UCSD-AML1 (cell line): ENCODE data around the gene ITGA1.
"Not testable (repeated sequence)": the region's sequence is repeated elsewhere in the genome, so short reads cannot be mapped to it uniquely, and the experiment has no call there.

ENCODE experiments used
- DNase-seq: peaks from one replicate; lab custom pipeline; 2025; ENCODE audit not compliant: unreplicated experiment; lab: John Stamatoyannopoulos, UW

The ITGA1 gene

DNA sequence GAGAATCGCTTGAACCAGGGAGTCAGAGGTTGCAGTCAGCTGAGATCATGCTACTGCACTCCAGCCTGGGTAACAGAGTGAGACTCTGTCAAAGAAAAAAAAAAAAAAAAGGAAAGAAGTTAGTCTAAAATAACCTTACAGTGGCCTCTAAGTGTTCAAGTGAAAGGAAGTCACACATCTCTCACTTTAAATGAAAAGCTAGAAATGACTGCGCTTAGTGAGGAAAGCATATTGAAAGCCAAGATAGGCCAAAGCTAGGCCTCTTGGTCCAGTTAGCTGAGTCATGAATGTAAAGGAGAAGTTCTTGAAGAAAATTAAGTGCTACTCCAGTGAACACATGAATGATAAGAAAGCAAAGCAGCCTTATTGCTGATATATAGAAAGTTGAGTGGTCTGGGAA is 38.1 kb downstream of the ITGA1 start:
- DNase-seq, result no peak

DNA sequence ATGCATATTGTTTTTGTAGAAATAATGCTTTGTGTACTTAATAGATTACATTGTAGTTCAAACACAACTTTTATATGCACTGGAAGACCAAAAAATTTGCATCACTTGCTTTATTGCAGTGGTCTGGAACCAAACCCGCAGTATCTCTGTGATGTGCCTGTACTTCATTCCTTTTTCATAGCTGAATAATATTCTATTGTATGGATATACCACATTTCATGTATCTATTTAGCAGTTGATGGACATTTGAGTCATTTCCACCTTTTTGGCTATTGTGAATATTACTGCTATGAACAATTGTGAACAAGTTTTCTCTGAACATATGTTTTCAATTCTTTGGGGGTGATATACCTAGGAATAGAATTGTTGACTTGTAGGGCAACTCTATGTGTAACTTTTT is 40.1 kb downstream of the ITGA1 start:
- no peak for DNase-seq

DNA sequence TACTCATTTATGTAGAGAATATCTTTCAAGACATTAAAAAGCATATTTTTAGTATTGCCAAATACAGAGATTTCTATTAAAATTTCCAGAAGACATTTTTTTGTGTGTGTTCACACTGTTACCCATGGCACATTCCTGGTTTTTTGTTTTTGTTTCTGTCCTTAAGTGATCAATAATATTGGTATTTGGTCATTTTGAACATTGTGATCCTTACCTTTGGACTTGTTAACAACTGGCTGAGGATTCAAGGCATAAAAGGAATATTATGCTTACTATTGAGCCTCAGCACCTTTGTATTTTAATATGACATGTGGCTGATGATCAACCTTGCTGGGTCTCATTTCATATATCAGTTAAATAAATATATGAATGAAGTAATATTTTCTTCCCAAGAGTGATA is 41.9 kb downstream of the ITGA1 start:
- no peak for DNase-seq

DNA sequence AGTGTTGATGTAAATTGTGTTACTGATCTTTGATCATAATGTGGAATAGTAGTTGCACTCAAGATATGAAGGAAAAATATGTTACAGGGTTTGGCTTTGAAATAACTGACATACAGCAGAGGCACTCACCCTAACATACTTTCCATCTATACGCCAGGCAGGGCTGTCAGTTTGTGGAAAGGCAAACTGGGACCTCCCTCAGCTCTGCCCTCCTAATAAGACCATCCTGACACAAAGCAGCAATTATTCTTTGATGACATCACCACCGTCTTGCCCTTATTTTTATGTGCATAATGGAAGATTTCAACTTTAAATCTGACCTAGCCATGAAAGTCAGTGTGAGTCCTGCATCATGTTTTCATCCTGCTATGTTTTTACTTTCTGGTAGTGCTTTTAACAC is 42.9 kb downstream of the ITGA1 start:
- no peak for DNase-seq

DNA sequence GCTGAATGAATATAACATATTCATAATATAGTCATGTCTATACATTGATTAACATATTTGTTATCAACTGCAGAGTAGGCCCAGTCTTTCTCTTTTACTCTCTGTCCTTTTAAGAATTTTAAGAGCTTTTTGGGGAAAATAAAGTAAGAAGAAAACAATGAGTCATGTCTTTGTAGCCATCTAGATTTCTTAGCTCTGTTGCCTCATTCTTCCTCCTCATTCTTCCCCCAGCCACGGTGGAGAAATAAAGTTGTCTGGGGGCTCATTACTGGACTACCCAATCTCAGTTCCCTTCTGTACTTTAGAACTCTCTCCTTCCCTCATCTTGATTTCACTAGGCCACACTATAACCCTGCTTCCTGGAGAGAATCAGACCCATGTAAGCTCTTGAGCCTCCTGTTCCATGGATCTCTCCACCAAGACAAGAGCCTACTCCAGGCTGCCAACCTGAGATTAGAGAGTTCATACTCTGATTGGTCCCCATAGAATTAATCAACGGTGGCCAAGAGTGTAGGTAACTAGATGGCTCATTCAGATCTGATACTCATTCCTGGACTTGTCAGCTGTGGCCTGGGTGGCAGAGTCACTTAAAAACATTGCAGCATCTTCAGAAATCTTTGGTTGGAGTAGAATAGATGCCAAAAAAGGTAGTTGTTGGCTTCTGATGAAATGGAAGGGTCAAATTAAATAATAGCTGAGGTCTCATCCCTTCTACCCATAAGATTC is 44.2 kb downstream of the ITGA1 start:
- DNase-seq, result no peak

DNA sequence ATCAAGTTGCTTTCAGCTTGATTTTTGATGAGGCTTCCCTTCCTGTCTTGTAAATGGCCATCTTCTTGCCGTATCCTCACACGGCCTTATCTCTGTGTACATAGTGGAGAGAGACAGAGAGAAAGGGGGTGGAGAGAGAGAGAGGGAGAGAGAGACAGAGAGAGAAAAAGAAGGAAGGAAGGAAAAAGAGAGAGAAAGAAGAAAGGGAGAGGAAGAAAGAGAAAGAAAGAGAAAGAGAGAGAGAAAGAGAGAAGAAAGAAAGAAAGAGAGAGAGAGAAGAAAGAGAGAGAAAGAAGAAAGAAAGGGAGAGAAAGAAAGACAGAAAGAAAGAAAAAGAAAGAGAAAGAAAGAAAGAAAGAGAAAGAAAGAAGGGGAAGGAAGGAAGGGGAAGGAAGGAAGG is 46.6 kb downstream of the ITGA1 start:
- DNase-seq, result no peak

DNA sequence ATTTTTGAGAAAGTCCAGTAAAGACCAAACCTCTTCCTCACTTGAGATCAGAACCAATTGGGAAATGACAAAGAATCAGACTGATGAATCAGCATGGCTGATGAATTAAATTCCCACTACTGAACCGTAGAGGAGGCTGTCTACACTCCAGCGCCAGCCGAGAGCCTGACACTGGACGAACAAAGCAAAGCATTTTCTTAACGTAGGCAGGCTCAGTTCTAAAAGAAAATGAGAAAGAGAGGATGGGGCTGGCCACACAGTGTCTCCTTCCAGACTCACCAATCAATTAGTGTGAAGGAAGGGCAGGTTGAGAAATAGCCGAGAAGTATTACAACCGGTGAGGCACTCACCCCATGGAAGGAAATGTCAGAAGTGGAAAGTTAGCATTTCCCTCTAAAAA is 49.4 kb downstream of the ITGA1 start:
- DNase-seq, result no peak

DNA sequence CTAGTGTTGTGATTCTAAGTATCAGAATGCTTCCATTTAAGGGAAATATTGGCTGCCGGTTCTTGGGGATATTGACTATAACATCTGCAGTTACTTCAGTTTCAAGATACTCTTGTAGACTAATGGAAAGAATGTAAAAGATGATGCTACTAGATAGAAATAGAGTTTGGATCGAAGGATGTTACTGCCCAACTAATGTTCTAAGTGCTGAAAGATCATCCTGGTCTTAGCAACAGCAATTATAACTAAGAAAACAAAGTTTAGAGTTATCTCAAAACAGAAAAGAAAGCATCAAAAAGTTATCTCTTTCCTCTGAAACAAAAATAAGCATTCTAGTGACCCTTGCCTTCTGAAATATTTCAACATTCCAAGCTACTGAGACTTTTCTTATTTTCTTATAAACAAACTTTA is 49.9 kb downstream of the ITGA1 start:
- no peak for DNase-seq

DNA sequence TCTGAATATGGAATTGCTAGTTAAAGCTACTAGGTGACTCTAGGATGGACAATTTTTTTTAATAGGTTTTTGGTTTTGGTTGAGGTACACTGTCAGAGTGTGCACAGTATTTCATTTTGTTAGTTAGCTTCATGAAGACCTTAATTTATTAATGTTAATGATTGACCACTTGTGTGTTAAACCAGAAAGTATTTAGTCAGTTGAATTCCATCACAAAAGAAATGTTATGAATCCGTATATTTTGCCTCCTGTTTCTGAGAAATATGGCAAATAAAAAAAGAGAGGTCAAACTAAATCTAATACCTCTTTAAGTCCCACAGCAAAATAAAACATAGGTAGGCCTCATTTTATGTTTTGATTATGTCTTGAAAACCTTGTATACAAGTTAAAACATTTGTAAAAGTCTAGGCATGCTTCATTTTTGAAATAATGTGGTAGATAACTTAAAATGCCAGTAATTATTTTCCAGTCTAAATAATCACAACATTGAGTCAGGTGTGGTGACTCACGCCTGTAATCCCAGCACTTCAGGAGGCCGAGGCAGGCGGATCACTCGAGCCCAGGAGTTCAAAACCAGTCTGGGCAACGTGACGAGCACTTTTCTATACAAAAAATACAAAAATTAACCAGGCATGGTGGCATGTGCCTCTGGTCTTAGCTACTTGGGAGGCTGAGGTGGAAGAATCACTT is 50.8 kb downstream of the ITGA1 start:
- DNase-seq, result no peak

DNA sequence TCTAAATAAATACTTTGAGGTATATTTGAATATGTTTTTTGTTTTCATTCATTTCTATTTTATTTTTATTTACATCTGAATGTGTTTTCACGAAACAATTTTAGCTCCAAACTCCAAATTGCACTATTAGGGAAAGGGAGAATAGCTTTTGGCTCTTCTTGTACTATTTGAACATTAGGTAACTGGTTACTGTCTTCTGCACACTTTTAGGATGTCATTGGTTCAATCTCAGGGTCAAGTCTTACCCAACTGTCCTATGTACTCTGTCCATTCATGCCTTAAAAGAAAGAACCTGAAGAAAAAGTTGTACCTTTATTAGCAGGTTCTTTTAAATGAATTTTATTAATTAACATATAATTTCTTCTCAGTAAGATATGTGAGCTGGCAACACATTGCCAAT is 51.6 kb downstream of the ITGA1 start:
- no peak for DNase-seq

DNA sequence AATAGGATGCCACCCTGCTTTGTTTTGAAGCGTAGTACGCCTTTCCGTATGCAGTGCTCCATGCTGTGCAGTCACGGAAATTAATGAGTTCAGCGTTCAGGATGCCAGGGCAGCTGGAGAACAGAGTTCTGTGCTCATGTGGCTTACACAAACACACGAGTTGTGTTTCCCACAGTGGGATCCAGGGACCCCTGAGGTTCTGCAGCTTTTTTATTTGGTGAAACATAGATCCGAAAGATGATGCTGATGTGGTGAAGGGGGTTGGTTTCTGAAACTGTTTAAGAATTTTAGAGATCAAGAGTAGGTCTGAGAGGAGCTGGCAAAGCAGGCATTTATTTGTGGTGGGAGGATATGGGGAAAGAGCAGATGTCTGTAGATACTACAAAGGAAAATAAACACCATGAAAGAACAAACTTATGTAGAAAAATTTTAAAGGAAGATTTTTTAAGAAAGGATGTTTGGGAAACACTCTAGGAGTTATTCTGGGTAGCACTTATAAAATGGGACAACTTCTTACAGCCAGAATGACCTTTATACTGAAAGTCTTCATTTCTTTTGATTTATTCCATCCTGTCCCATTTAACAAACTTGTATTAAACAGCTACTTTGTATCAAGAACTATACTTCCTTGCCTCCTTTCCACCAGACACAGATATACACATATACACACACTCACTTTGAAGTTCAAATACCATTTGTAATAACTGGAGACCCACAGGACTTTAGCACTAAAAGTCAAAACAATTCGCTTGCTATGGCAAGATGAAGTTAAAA is 52.7 kb downstream of the ITGA1 start:
- no peak for DNase-seq

DNA sequence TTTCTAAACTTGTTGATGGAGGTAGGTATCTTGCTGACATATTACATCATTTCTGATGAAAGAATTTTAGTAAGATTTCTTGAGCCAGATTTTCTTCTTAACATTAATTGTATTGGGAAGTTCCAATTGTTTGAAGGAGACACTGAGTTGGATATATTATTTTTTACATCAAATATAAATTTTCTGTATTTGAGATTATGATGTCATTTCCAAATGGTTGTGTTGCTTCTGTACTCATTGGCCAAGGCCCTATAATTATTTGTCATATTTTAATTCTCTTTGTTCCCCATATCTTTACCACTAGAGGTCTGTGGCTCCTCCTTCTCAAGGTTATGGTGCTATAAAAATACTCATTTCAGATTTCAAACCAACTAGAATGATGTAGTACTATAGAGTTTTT is 53.4 kb downstream of the ITGA1 start:
- DNase-seq, result no peak

DNA sequence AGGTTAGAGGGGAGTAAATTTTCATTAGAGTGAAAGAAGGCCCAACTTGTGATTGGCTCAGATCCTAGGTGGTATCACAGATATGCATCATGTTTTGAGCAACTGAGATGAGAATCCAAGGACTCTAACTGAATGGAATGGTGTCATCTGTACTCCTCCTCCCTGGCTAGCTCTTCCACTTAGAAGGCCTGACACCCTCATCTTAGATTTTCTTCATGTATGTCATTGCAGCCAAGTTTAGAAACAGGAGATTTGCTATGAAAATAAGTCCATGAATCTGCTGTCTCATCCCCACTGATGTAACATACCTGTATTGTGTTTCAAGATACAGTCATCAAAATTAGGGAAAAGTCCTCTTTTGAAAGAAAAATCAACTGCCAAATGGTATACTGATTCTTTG is 54.4 kb downstream of the ITGA1 start:
- DNase-seq, result no peak

DNA sequence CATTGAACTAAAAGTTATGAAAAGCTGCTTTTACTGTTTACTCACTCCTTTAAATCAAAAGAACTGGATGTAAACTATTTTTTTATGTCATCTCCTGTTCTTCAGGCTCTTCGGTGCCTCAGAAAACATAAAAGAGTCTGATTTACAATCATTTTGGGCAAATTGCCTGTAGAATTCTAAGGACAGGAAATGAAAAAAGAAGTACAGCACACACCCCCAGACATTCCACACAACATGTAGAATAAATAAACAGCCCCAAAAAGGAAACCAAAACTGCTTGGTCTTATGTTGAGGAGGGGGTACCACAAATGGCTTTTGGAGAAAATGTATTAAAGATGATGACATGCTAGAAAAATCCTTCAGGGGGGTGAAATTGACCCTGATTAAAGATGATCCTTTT is 57.2 kb downstream of the ITGA1 start:
- DNase-seq, result no peak

DNA sequence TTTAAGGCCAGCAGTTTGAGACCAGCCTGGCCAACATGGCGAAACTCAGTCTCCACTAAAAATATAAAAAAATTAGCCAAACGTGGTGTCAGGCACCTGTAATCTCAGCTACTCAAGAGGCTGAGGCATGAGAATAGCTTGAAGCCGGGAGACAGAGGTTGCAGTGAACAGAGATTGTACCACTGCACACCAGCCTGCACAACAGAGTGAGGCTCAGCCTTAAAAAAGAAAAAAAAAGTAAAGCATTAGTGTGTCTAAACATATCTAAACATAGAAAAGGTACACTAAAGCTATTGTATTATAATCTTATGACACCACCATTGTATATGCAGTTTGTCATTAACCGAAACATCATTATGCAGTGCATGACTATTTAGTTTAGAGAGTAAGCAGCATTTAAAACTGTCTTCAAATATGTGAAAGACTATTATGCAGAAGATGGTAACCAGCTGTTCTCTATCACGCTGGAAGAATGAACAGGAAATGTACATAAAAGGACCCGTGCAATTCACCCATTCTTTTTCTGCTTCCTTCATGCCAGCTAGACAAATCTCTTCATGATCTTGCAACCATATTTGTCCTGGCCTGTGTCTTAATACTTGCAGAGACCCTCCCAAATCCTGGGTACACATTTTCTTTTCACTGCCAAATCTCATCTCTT is 58.6 kb downstream of the ITGA1 start:
- DNase-seq, result no peak

DNA sequence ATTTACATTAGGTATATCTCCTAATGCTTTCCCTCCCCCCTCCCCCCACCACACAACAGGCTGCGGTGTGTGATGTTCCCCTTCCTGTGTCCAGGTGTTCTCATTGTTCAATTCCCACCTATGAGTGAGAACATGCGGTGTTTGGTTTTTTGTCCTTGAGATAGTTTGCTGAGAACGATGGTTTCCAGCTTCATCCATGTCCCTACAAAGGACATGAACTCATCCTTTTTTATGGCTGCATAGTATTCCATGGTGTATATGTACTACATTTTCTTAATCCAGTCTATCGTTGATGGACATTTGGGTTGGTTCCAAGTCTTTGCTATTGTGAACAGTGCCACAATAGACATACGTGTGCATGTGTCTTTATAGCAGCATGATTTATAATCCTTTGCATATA is 61.0 kb downstream of the ITGA1 start:
- not testable (repeated sequence) for DNase-seq

DNA sequence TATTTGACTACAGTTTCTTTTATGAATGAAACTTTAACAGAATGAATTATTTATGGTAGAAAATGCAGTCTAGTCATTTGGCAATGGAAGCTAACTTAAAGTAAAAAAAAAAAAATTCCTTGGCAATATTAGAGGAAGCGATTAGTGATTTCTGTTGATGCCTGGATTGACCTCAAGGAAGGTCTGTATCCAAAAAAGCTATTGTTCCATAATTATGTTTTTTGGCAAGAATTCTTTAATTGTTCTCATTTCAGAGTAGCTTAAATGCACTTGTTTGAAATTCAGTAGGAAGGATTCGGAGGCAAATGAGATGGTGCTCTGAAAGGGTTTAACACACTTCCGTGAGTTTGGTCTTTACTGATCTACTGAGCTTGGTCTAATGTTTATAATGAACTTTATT is 61.8 kb downstream of the ITGA1 start:
- DNase-seq, result no peak

DNA sequence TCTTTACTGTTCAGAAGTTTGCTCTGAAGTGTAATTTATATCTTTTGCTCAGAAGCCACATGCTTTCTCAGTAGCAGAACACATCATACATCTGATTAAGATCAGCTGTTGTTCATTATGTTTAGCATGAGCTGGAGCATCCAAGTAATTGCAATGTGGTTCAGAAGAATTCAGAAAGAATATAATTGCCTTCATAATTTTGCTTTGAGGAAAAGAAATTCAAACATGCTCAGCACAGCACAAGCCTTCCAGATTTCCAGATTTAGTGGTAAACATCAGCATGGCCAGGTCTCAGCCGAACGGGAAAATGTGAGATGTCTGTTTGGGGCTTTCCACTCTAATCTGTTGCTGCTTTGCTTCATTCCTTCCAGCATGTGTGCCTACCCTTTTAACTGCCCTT is 65.9 kb downstream of the ITGA1 start:
- no peak for DNase-seq

DNA sequence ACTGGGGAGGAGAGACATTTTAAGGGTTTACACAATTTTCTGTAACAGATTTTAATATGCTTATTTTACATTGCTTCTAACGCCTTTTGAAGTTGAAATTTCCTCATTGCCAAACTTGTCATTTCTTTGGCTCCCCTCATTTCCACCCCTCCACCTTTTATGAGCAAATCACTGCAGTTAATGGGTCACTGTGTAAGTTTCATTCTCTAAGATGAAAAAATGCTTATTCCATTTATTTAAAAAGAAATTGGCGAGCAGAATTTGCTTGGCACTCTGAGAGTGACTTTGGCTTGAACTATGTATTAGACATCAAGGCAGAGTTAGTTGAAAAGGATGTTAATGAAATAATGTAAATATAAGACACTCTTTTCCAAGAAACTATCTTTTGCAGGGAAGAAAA is 66.6 kb downstream of the ITGA1 start:
- DNase-seq, result no peak

DNA sequence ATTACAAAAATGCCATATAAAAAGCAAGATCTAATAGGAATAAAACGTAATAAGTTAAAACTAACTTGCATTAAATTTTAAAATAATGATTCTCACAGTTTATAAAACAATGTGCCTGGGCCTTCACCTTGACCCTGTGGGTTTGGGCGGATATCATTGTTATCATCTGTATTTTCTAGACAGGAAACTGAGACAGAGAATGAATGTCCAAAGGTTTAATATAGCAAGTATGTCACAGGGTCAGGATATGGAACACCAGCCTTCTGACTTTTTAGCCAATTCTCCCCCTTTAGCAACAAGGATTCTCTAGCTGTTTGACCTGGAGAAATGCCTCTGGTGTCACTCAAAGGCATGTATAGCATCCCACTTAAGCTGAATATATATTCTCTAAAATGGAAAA is 67.2 kb downstream of the ITGA1 start:
- DNase-seq, result no peak

DNA sequence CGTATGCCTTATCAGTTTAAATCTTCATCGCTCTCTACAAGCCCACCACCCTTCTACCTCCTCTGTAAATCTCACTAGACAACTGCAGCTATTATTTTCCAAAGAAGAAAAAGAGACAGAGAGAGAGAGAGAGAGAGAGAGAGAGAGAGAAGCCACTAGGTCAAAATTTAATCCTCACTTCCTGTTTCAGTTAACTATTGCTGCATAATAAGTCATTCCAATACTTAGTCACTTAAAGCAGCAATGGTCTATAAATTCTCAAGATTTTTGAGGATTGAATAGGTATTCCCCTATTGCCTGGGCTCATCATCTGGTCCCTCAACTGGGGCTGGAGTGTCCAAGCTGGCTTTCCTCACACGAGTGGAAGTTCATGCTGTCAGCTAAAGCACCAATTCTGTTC is 68.8 kb downstream of the ITGA1 start:
- no peak for DNase-seq

DNA sequence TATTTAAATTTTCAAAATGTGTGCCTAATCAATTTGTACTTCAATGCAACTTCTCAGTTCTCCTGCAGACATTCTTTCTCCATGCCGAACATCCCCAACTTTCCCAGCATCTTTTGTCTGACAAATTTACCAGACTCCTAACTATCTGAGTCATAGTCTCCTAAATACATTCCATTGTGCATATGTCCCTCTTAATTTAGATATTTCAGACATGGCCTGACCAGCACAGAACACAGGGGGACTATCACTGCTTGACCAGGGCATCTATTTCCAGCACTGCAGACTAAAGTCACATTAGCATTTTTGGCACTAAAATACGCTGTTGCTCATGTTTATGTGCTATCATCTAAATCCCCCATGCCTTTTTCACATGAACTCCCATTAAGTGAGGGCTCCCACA is 71.9 kb downstream of the ITGA1 start:
- no peak for DNase-seq
